Neutrophil (primary cell): ENCODE results near the gene MSI2.

ENCODE experiments used
- H3K27ac ChIP-seq: fragments of 200-600 bp; sonication (generic); 2 replicates; pipeline ENCODE4 v1.5.1; 2016; ENCODE audit warnings: mild to moderate bottlenecking, moderate library complexity
- H3K27me3 ChIP-seq: fragments of 200-600 bp; sonication (generic); 2 replicates; pipeline ENCODE4 v1.6.0; 2016; ENCODE audit warnings: mild to moderate bottlenecking
- H3K36me3 ChIP-seq: fragments of 200-600 bp; sonication (generic); 2 replicates; pipeline ENCODE4 v1.5.1; 2017
- H3K4me1 ChIP-seq, 2 experiments: fragments of 200-600 bp in 1 of 2; sonication (generic) in 1 of 2; 1 replicate in 1 of 2; 2 replicates in 1 of 2; pipeline versions ENCODE4 v1.5.1 to v1.6.1; 2013 to 2016; ENCODE audit warnings: low read depth in 1 of 2, low read length in 1 of 2, mild to moderate bottlenecking in 1 of 2, moderate library complexity in 1 of 2; ENCODE audit not compliant: control insufficient read depth in 1 of 2, insufficient read depth in 1 of 2
- H3K4me3 ChIP-seq, 2 experiments: fragments of 200-600 bp in 1 of 2; sonication (generic) in 1 of 2; 1 replicate in 1 of 2; 2 replicates in 1 of 2; pipeline ENCODE4 v1.5.1; 2013 to 2016; ENCODE audit warnings: low read depth in 1 of 2, low read length in 1 of 2, mild to moderate bottlenecking in 1 of 2, moderate library complexity in 1 of 2
- H3K9me3 ChIP-seq: fragments of 200-600 bp; sonication (generic); 2 replicates; pipeline ENCODE4 v1.5.1; 2016
- CTCF ChIP-seq: fragments of 200-600 bp; sonication (generic); IDR thresholded peaks from 2 replicates; pipeline ENCODE4 v1.5.1; 2016; ENCODE audit warnings: antibody characterized with exemption

The MSI2 gene

GRCh38 chr17:57255776-57256681 is at the start of gene MSI2:
TSS of gene MSI2 (plus strand) at chr17:57256523. CDS start at chr17:57256743, 220 bp downstream.
- H3K36me3 ChIP-seq, result no peaks in the 10 kb centered on the region
- no peak for TF ChIP-seq CTCF
- H3K27ac ChIP-seq, result peak within 1 kb of the TSS; percentile 55
- peaks cover 21 to 22% of the 10 kb centered on the region in 2 experiments for H3K4me1 ChIP-seq
- peak within 1 kb of the TSS; percentile 68 to 80 for H3K4me3 ChIP-seq
- H3K27me3 ChIP-seq, result peaks cover 56% of the 10 kb centered on the region
- no peaks in the 10 kb centered on the region for H3K9me3 ChIP-seq

- no peaks in the 10 kb centered on the region for H3K4me1 ChIP-seq
- H3K36me3 ChIP-seq, result no peaks in the 10 kb centered on the region
- H3K4me3 ChIP-seq, result no peak overlapping the region
- H3K27ac ChIP-seq, result no peak overlapping the region
- no peaks in the 10 kb centered on the region for H3K27me3 ChIP-seq
- H3K9me3 ChIP-seq, result no peaks in the 10 kb centered on the region
- no peak for TF ChIP-seq CTCF
These were observed 49.4 kb upstream of the MSI2 start for GRCh38 chr17:57206928-57207327.

- no peak overlapping the region for H3K4me3 ChIP-seq
- no peaks in the 10 kb centered on the region for H3K36me3 ChIP-seq
- H3K4me1 ChIP-seq, result no peaks in the 10 kb centered on the region
- no peaks in the 10 kb centered on the region for H3K27me3 ChIP-seq
- TF ChIP-seq CTCF, result no peak
- H3K27ac ChIP-seq, result no peak overlapping the region
- no peaks in the 10 kb centered on the region for H3K9me3 ChIP-seq
These were observed 48.9 kb upstream of the MSI2 start for GRCh38 chr17:57207396-57207795.

GRCh38 chr17:57210224-57210553 is 46.1 kb upstream of the MSI2 start:
- Histone ChIP-seq H3K4me1 (no peaks in the 10 kb centered on the region), H3K27ac (no peak overlapping the region), H3K9me3 (no peaks in the 10 kb centered on the region), H3K4me3 (no peak overlapping the region), H3K27me3 (no peaks in the 10 kb centered on the region), H3K36me3 (no peaks in the 10 kb centered on the region)
- TF ChIP-seq CTCF, result no peak

- Histone ChIP-seq H3K4me1 (no peaks in the 10 kb centered on the region), H3K9me3 (no peaks in the 10 kb centered on the region), H3K36me3 (no peaks in the 10 kb centered on the region), H3K27me3 (peaks cover 3% of the 10 kb centered on the region), H3K4me3 (no peak overlapping the region), H3K27ac (no peak overlapping the region)
- TF ChIP-seq CTCF, result no peak
These were observed 45.3 kb upstream of the MSI2 start for GRCh38 chr17:57210972-57211411.
